MM.1S (cell line): ENCODE data around the gene TFDP2.
"Not testable (repeated sequence)": the region's sequence is repeated elsewhere in the genome, so short reads cannot be mapped to it uniquely, and the experiment has no call there.

Experiments used
- DNase-seq: peaks from one replicate; pipeline ENCODE4 v3.0.0-alpha.2; 2015
- H2AFZ ChIP-seq: fragments of 300-600 bp; sonication (generic); 2 replicates; pipeline ENCODE4 v1.6.0; 2016; ENCODE audit warnings: antibody characterized with exemption, low read length
- H3F3A ChIP-seq: fragments of 300-600 bp; sonication (generic); 2 replicates; pipeline ENCODE4 v1.6.1; 2016; ENCODE audit warnings: mild to moderate bottlenecking, antibody characterized with exemption, low read length, moderate library complexity, mixed read lengths; ENCODE audit not compliant: insufficient read depth
- H3K27ac ChIP-seq: fragments of 300-600 bp; sonication (generic); 2 replicates; pipeline ENCODE4 v1.5.1; 2016; ENCODE audit warnings: mild to moderate bottlenecking, low read length
- H3K27me3 ChIP-seq: fragments of 300-600 bp; sonication (generic); replicated peaks from 2 replicates; pipeline ENCODE4 v1.6.0; 2016; ENCODE audit warnings: low read length; ENCODE audit not compliant: insufficient read depth
- H3K36me3 ChIP-seq: fragments of 300-600 bp; sonication (generic); replicated peaks from 2 replicates; pipeline ENCODE4 v1.6.1; 2016; ENCODE audit warnings: mild to moderate bottlenecking, low read length, mixed read lengths; ENCODE audit not compliant: insufficient read depth
- H3K4me1 ChIP-seq: fragments of 300-600 bp; sonication (generic); 2 replicates; pipeline ENCODE4 v1.6.1; 2016; ENCODE audit warnings: low read length, mixed read lengths
- H3K4me2 ChIP-seq: fragments of 300-600 bp; sonication (generic); 2 replicates; pipeline ENCODE4 v1.6.0; 2016; ENCODE audit warnings: low read depth, low read length
- H3K4me3 ChIP-seq: fragments of 300-600 bp; sonication (generic); 2 replicates; pipeline ENCODE4 v1.5.1; 2016; ENCODE audit warnings: low read length, mixed read lengths
- H3K79me2 ChIP-seq: fragments of 300-600 bp; sonication (generic); 2 replicates; pipeline ENCODE4 v1.6.1; 2016; ENCODE audit warnings: mixed run types, low read length, mixed read lengths
- H3K9ac ChIP-seq: fragments of 300-600 bp; sonication (generic); 2 replicates; pipeline ENCODE4 v1.6.1; 2016; ENCODE audit warnings: low read length, mixed read lengths
- H3K9me2 ChIP-seq: fragments of 300-600 bp; sonication (generic); replicated peaks from 2 replicates; pipeline ENCODE4 v1.6.1; 2016; ENCODE audit warnings: mild to moderate bottlenecking, low read length, mixed read lengths; ENCODE audit not compliant: insufficient read depth
- H3K9me3 ChIP-seq: fragments of 300-600 bp; sonication (generic); replicated peaks from 2 replicates; pipeline ENCODE4 v1.6.1; 2016; ENCODE audit warnings: mild to moderate bottlenecking, low read length, mixed read lengths; ENCODE audit not compliant: insufficient read depth
- H4K20me1 ChIP-seq: fragments of 300-600 bp; sonication (generic); 2 replicates; pipeline ENCODE4 v1.6.1; 2016; ENCODE audit warnings: mild to moderate bottlenecking, low read length, moderate library complexity, mixed read lengths; ENCODE audit not compliant: insufficient read depth
- EZH2 ChIP-seq: fragments of 300-600 bp; sonication (generic); optimal IDR thresholded peaks from 2 replicates; pipeline ENCODE3; 2017; ENCODE audit warnings: low read depth, mild to moderate bottlenecking, antibody characterized with exemption, low read length, mixed read lengths
- EZH2phosphoT487 ChIP-seq: fragments of 300-600 bp; sonication (generic); IDR thresholded peaks from 2 replicates; pipeline ENCODE4 v1.6.1; 2018; ENCODE audit warnings: antibody characterized with exemption, low read length
- TF ChIP-seq, protein P1 (sequence below): fragments of 300-600 bp; sonication (generic); IDR thresholded peaks from 2 replicates; pipeline ENCODE4 v1.5.1; 2016; ENCODE audit warnings: antibody characterized with exemption, low read length, mixed read lengths

TFDP2 gene

GRCh38 chr3:142081178-142081577 lies 68.2 kb downstream of the TFDP2 start:
- Histone ChIP-seq H3K9me3 (no peaks in the 10 kb centered on the region), H3K9me2 (no peaks in the 10 kb centered on the region), H3K4me2 (no peak overlapping the region), H3F3A (no peaks in the 10 kb centered on the region), H3K4me3 (no peak overlapping the region), H3K4me1 (no peaks in the 10 kb centered on the region), H3K9ac (no peak overlapping the region), H4K20me1 (no peaks in the 10 kb centered on the region), H3K27ac (no peak overlapping the region), H3K79me2 (no peaks in the 10 kb centered on the region), H2AFZ (no peak overlapping the region), H3K36me3 (no peaks in the 10 kb centered on the region), H3K27me3 (no peaks in the 10 kb centered on the region)
- DNase-seq = no peak
- TF ChIP-seq, protein P1, sequence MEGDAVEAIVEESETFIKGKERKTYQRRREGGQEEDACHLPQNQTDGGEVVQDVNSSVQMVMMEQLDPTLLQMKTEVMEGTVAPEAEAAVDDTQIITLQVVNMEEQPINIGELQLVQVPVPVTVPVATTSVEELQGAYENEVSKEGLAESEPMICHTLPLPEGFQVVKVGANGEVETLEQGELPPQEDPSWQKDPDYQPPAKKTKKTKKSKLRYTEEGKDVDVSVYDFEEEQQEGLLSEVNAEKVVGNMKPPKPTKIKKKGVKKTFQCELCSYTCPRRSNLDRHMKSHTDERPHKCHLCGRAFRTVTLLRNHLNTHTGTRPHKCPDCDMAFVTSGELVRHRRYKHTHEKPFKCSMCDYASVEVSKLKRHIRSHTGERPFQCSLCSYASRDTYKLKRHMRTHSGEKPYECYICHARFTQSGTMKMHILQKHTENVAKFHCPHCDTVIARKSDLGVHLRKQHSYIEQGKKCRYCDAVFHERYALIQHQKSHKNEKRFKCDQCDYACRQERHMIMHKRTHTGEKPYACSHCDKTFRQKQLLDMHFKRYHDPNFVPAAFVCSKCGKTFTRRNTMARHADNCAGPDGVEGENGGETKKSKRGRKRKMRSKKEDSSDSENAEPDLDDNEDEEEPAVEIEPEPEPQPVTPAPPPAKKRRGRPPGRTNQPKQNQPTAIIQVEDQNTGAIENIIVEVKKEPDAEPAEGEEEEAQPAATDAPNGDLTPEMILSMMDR = no peak
- no peak for TF ChIP-seq EZH2
- TF ChIP-seq EZH2phosphoT487 = no peak

DNA sequence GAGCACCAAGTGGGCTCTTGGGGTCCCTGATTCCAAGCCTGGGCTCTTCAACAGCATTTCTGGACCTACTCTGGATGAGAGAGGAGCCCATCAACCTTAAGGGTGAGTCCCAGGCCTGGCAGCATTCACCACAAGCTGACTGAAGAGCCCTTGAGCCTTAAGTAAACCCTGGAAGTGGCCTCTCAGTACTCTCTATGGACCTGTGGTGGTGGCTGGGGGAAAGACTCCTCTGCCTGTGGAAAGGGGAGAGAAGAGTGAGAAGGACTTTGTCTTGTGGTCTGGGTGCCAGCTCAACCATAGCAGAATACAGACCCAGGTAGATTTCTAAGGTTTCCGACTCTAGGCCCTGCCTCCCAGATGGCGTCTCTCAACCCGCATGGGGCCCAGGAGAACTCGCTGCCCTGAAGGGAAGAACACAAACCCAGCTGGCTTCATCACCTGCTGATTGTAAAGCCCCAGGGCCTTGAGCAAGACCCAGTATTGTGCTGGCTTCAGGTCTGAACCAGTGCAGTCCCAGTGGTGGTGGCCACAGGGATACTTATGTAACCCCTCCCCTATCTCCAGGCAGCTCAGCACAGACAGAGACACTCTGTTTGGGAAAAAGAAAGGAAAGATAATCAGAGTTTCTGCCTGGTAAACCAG lies 71.4 kb downstream of the TFDP2 start:
- Histone ChIP-seq H3K9me3 (no peaks in the 10 kb centered on the region), H3K9me2 (no peaks in the 10 kb centered on the region), H2AFZ (no peak overlapping the region), H3K36me3 (no peaks in the 10 kb centered on the region), H3K27me3 (no peaks in the 10 kb centered on the region), H3K79me2 (no peaks in the 10 kb centered on the region), H4K20me1 (no peaks in the 10 kb centered on the region), H3K9ac (no peak overlapping the region), H3K27ac (no peak overlapping the region), H3K4me1 (no peaks in the 10 kb centered on the region), H3K4me3 (no peak overlapping the region), H3K4me2 (no peak overlapping the region), H3F3A (no peaks in the 10 kb centered on the region)
- TF ChIP-seq, protein P1 = no peak
- TF ChIP-seq EZH2phosphoT487 (no peak), EZH2 (no peak)
- no peak for DNase-seq

DNA sequence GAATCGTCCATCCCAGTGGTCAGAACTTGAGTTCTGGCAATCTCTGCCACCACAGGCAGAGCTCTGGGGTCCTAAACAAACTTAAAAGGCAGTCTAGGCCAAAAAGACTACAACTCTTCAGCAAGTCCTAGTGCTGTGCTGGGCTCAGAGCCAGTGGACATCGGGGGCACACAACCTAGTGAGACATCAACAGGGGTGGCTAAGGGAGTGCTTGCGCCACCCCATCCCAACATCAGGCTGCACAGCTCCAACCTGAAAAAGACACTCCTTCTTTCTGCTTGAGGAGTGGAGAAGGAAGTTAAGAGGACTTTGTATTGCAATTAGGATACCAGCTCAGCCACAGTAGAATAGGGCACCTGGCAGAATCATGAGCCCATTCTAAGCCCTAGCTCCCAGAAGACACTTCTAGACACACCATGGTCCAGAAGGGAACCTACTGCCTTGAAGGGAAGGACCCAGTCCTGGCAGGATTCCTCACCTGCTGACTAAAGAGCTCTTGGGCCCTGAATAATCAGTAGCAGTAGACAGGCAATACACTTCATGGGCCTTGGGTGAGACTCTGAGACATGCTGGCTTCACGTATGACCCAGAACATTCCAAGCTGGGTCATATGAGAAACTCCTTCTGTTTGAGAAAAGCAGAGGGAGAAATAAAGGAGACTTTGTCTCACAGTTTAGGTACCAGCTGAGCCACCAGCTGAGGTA lies 72.0 kb downstream of the TFDP2 start:
- no peaks in the 10 kb centered on the region for H3K79me2 ChIP-seq
- H3K36me3 ChIP-seq = no peaks in the 10 kb centered on the region
- no peaks in the 10 kb centered on the region for H3K9me2 ChIP-seq
- TF ChIP-seq EZH2phosphoT487 (no peak), EZH2 (no peak)
- TF ChIP-seq, protein P1 = no peak
- no peak for DNase-seq
- H3F3A ChIP-seq = no peaks in the 10 kb centered on the region
- H3K4me2 ChIP-seq = no peak overlapping the region
- no peaks in the 10 kb centered on the region for H3K4me1 ChIP-seq
- H3K4me3 ChIP-seq = no peak overlapping the region
- no peaks in the 10 kb centered on the region for H4K20me1 ChIP-seq
- H3K9me3 ChIP-seq = no peaks in the 10 kb centered on the region
- H3K9ac ChIP-seq = no peak overlapping the region
- H2AFZ ChIP-seq = no peak overlapping the region
- no peaks in the 10 kb centered on the region for H3K27me3 ChIP-seq
- no peak overlapping the region for H3K27ac ChIP-seq

- H3K27me3 ChIP-seq, H3K9ac ChIP-seq, H3K9me3 ChIP-seq, H3K27ac ChIP-seq, H3K9me2 ChIP-seq, H3K36me3 ChIP-seq, H2AFZ ChIP-seq, DNase-seq, H3K4me2 ChIP-seq, H4K20me1 ChIP-seq, H3K4me1 ChIP-seq, H3K79me2 ChIP-seq, H3F3A ChIP-seq, H3K4me3 ChIP-seq: not testable (repeated sequence)
Observed at GRCh38 chr3:142075656-142076055, 73.7 kb downstream of the TFDP2 start.
